Keratinocyte (primary cell): ENCODE results near the gene CEACAM5. TPM values are rescaled to one million over a fixed set of nuclear protein-coding genes. Genes with fewer than 3 reads are reported as not detected.

Experiments used
- DNase-seq: peaks from one replicate; pipeline ENCODE4 v3.0.0-alpha.2; 2011; ENCODE audit warnings: low read depth, missing footprints, low spot score
- FAIRE-seq: peaks from 2 replicates; lab custom pipeline; 2011; peaks lifted over from hg19 to GRCh38; lab: Jason Lieb, UNC
- H2AFZ ChIP-seq: 2 replicates; pipeline ENCODE4 v1.6.0; 2012; ENCODE audit warnings: low read length, control low read depth, inconsistent platforms; ENCODE audit not compliant: control insufficient read depth
- H3K27ac ChIP-seq: 2 replicates; pipeline ENCODE4 v1.5.1; 2011; ENCODE audit warnings: low read length; ENCODE audit not compliant: control insufficient read depth, insufficient read depth
- H3K27me3 ChIP-seq: 3 replicates; pipeline ENCODE4 v1.6.0; 2011; ENCODE audit warnings: low read length; ENCODE audit not compliant: control insufficient read depth, insufficient read depth; ENCODE audit errors: extremely low read depth
- H3K36me3 ChIP-seq, 2 experiments: 2 replicates in 1 of 2; 3 replicates in 1 of 2; pipeline ENCODE4 v1.5.1; 2011; ENCODE audit warnings: low read length in 2 of 2, mild to moderate bottlenecking in 1 of 2; ENCODE audit not compliant: control insufficient read depth in 2 of 2, insufficient read depth in 2 of 2; ENCODE audit errors: extremely low read depth in 1 of 2
- H3K4me1 ChIP-seq: 3 replicates; pipeline ENCODE4 v1.5.1; 2011; ENCODE audit warnings: low read length; ENCODE audit not compliant: control insufficient read depth, insufficient read depth; ENCODE audit errors: extremely low read depth
- H3K4me2 ChIP-seq: 3 replicates; pipeline ENCODE4 v1.6.0; 2011; ENCODE audit warnings: low read depth, low read length; ENCODE audit not compliant: control insufficient read depth, insufficient read depth; ENCODE audit errors: extremely low read depth
- H3K4me3 ChIP-seq, 3 experiments: fragments of 200-600 bp in 1 of 3; sonication (generic) in 1 of 3; 2 replicates in 2 of 3; 3 replicates in 1 of 3; pipeline ENCODE4 v1.5.1; 2011 to 2016; ENCODE audit warnings: low read length in 3 of 3, mild to moderate bottlenecking in 3 of 3, control low read depth in 2 of 3, inconsistent platforms in 1 of 3, low read depth in 1 of 3, mixed read lengths in 1 of 3, mixed run types in 1 of 3, moderate library complexity in 1 of 3; ENCODE audit not compliant: control insufficient read depth in 2 of 3, insufficient read depth in 2 of 3; ENCODE audit errors: extremely low read depth in 1 of 3
- H3K79me2 ChIP-seq: 2 replicates; pipeline ENCODE4 v1.6.0; 2012; ENCODE audit warnings: low read length; ENCODE audit not compliant: control insufficient read depth, insufficient read depth
- H3K9ac ChIP-seq: 3 replicates; pipeline ENCODE4 v1.6.0; 2011; ENCODE audit warnings: low read length; ENCODE audit not compliant: control insufficient read depth, insufficient read depth; ENCODE audit errors: extremely low read depth
- H3K9me1 ChIP-seq: 3 replicates; pipeline ENCODE4 v1.6.0; 2011; ENCODE audit warnings: low read length; ENCODE audit not compliant: control insufficient read depth, insufficient read depth; ENCODE audit errors: extremely low read depth
- H3K9me3 ChIP-seq: 2 replicates; pipeline ENCODE4 v1.5.1; 2012; ENCODE audit warnings: low read depth, low read length; ENCODE audit not compliant: control insufficient read depth
- H4K20me1 ChIP-seq: 3 replicates; pipeline ENCODE4 v1.6.0; 2011; ENCODE audit warnings: low read length; ENCODE audit not compliant: control insufficient read depth, insufficient read depth; ENCODE audit errors: extremely low read depth
- CTCF ChIP-seq, 3 experiments: IDR thresholded peaks in 1 of 3; conservative IDR thresholded peaks in 1 of 3; optimal IDR thresholded peaks in 1 of 3; 2 replicates in 2 of 3; 3 replicates in 1 of 3; pipeline versions ENCODE3 to v1.5.1; 2011; ENCODE audit warnings: low read length in 3 of 3, mild to moderate bottlenecking in 3 of 3, moderate library complexity in 2 of 3, control low read depth in 1 of 3, inconsistent platforms in 1 of 3; ENCODE audit not compliant: insufficient read depth in 2 of 3; ENCODE audit errors: extremely low read depth in 1 of 3
- EZH2 ChIP-seq: IDR thresholded peaks from one replicate; pipeline ENCODE4 v1.6.1; 2012; ENCODE audit warnings: inconsistent platforms, mild to moderate bottlenecking, low read length, moderate library complexity
- dilution Hi-C: fragments of 300-500 bp; cut with MboI; formaldehyde crosslinking; loops from one replicate; pipeline ENCODE4 v1.7.0; 2020; ENCODE audit warnings: low sequenced_read_pairs; ENCODE audit not compliant: extremely low pct_ligation_motif_present
- polyA plus RNA-seq, 5 experiments: library from polyadenylated mRNA; depleted of rRNA in 3 of 5; stranded (reverse) in 3 of 5; stranded (forward) in 1 of 5; unstranded in 1 of 5; fragments of >200 nt; gene quantifications; 1 replicate in 1 of 5; 2 replicates in 3 of 5; 3 replicates in 1 of 5; pipeline versions ENCODE4 v1.2.1 to v1.2.3, GENCODE V29; 2011 to 2012; ENCODE audit warnings: missing spikeins in 2 of 5, low read depth in 1 of 5, low replicate concordance in 1 of 5

Gene CEACAM5
- polyA plus RNA-seq, 1 donor (not counting 4 experiments of a cell fraction or from before 2014, with no cell fraction given) = not detected

GRCh38 chr19:41771410-41771809 lies 63.0 kb downstream of the CEACAM5 start:
- dilution Hi-C loops = no loop called here

GRCh38 chr19:41774515-41774980 lies 66.1 kb downstream of the CEACAM5 start:
- no peaks in the 10 kb centered on the region for H3K27me3 ChIP-seq

More at GRCh38 chr19:41771410-41771809, 63.0 kb downstream of the CEACAM5 start:
- H3K27me3 ChIP-seq = no peaks in the 10 kb centered on the region
- H3K79me2 ChIP-seq = no peaks in the 10 kb centered on the region
- no peaks in the 10 kb centered on the region for H3K9me3 ChIP-seq
- DNase-seq (no peak), FAIRE-seq (no peak)
- H4K20me1 ChIP-seq = no peaks in the 10 kb centered on the region
- no peak overlapping the region for H2AFZ ChIP-seq
- H3K27ac ChIP-seq = no peak overlapping the region
- no peak overlapping the region for H3K4me2 ChIP-seq
- peaks cover 24% of the 10 kb centered on the region for H3K4me1 ChIP-seq
- H3K36me3 ChIP-seq = no peaks in the 10 kb centered on the region
- H3K4me3 ChIP-seq = no peak overlapping the region
- H3K9me1 ChIP-seq = no peaks in the 10 kb centered on the region
- H3K9ac ChIP-seq = no peak overlapping the region
- TF ChIP-seq CTCF (optimal IDR thresholded peaks at IDR 0.05 in 1 of 3, IDR thresholded peaks at IDR 0.05 in 1 of 3, conservative IDR thresholded peaks at IDR 0.05 in 1 of 3; ENCODE audit: extremely low read depth in 1 of 3, insufficient read depth in 2 of 3, low read length in 3 of 3) = no peak
- TF ChIP-seq EZH2 = no peak

More at GRCh38 chr19:41774515-41774980, 66.1 kb downstream of the CEACAM5 start:
- no peak overlapping the region for H2AFZ ChIP-seq
- no peaks in the 10 kb centered on the region for H4K20me1 ChIP-seq
- H3K27ac ChIP-seq = peak overlapping the region; percentile 65
- no peak overlapping the region for H3K4me3 ChIP-seq
- DNase-seq (peak; percentile 63), FAIRE-seq (peak; percentile 91)
- no peaks in the 10 kb centered on the region for H3K36me3 ChIP-seq
- H3K9me1 ChIP-seq = no peaks in the 10 kb centered on the region
- no peaks in the 10 kb centered on the region for H3K9me3 ChIP-seq
- TF ChIP-seq EZH2 = no peak
- no peak for TF ChIP-seq CTCF (optimal IDR thresholded peaks at IDR 0.05 in 1 of 3, IDR thresholded peaks at IDR 0.05 in 1 of 3, conservative IDR thresholded peaks at IDR 0.05 in 1 of 3; ENCODE audit: extremely low read depth in 1 of 3, insufficient read depth in 2 of 3, low read length in 3 of 3)
- peaks cover 24% of the 10 kb centered on the region for H3K4me1 ChIP-seq
- dilution Hi-C loops = no loop called here
- no peaks in the 10 kb centered on the region for H3K79me2 ChIP-seq
- H3K9ac ChIP-seq = peak overlapping the region; percentile 39
- peak overlapping the region; percentile 28 for H3K4me2 ChIP-seq
